ENCODE results near the gene HAVCR2. TPM values are rescaled to one million over a fixed set of nuclear protein-coding genes. Genes with fewer than 3 reads are reported as not detected.

Gene HAVCR2
- 1 to 10 TPM; 2.1 to 5.1 (median 5.1) TPM for total RNA-seq
- long read RNA-seq, donor 1, partial matches to known transcripts, result 0 of 4 reads
- long read RNA-seq, donor 1, other reads (novel, unspliced or antisense), result 0 of 4 reads
- long read RNA-seq, donor 2, partial matches to known transcripts, result 0 of 1 reads
- long read RNA-seq, donor 2, other reads (novel, unspliced or antisense), result 1 of 1 reads

DNA sequence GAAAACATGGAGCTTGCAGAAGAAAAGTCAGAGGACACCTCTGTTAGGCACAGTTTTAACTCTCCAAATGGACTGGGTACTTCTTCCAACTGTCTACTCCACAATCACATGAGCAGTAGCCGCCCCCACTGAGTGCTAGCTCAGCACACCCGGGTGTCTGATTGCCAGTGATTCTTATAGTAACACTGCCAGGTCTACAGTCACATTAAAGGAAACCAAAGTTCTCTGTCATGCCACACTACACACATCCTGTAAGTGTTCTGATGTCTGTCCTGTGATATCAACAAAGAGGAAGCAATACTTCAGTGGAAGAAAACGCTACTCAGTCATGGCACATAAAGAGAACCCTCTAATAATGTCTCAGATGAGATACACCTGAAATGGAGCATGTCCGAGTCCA, at the start of gene HAVCR2:
TSS of gene HAVCR2 (minus strand) at position 69 of the 400 bp plus-strand sequence. CDS start at position 8, 61 bp downstream.
- peak in 2 of 3 donors; percentile 51 to 56 for DNase-seq
- TF ChIP-seq CTCF (IDR thresholded peaks at IDR 0.05), result no peak
- intact Hi-C loops (cut with DNase I, micrococcal nuclease), result no loop called here
- no peak within 1 kb of the TSS for H3K4me3 ChIP-seq
- no peaks in the 10 kb centered on the region for H3K9me3 ChIP-seq
- peaks cover 3% of the 10 kb centered on the region for H3K4me1 ChIP-seq (ENCODE audit: low read depth)
- H3K36me3 ChIP-seq (ENCODE audit: low read depth), result no peaks in the 10 kb centered on the region
- peak; percentile 88 for ATAC-seq

GRCh38 chr5:157157293-157157891, 48.5 kb upstream of the HAVCR2 start:
- no peaks in the 10 kb centered on the region for H3K4me1 ChIP-seq (ENCODE audit: low read depth)
- DNase-seq, result no peak
- no peak for ATAC-seq
- no peaks in the 10 kb centered on the region for H3K9me3 ChIP-seq
- intact Hi-C loops (cut with DNase I, micrococcal nuclease), result no loop called here
- no peaks in the 10 kb centered on the region for H3K36me3 ChIP-seq (ENCODE audit: low read depth)
- TF ChIP-seq CTCF (IDR thresholded peaks at IDR 0.05), result no peak
- no peak overlapping the region for H3K4me3 ChIP-seq

GRCh38 chr5:157155297-157155696, 46.5 kb upstream of the HAVCR2 start:
- intact Hi-C loops (cut with DNase I, micrococcal nuclease), result no loop called here
- no peaks in the 10 kb centered on the region for H3K36me3 ChIP-seq (ENCODE audit: low read depth)
- H3K4me3 ChIP-seq, result no peak overlapping the region
- TF ChIP-seq CTCF (IDR thresholded peaks at IDR 0.05), result no peak
- H3K9me3 ChIP-seq, result no peaks in the 10 kb centered on the region
- ATAC-seq (no peak), DNase-seq (no peak)
- no peaks in the 10 kb centered on the region for H3K4me1 ChIP-seq (ENCODE audit: low read depth)

DNA sequence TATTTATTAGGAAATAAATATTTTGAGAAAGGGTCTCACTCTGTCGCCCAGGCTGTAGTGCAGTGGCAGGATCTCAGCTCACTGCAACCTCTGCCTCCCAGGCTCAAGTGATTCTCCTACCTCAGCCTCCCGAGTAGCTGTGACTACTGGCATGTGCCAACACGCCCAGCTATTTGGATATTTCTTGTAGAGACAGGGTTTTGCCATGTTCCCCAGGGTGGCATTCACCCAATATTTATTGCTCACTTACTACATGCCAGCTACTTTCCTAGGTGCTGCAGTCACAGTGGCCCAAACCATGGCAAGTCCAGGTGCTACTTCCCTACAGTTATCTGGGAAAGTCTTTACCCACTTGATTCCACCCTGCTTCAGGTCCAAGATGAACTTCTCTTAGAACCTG, 42.2 kb upstream of the HAVCR2 start:
- Histone ChIP-seq H3K4me3 (no peak overlapping the region), H3K9me3 (no peaks in the 10 kb centered on the region), H3K36me3 (ENCODE audit: low read depth) (no peaks in the 10 kb centered on the region), H3K4me1 (ENCODE audit: low read depth) (no peaks in the 10 kb centered on the region)
- intact Hi-C loops (cut with DNase I, micrococcal nuclease), result no loop called here
- TF ChIP-seq CTCF (IDR thresholded peaks at IDR 0.05), result no peak
- no peak for ATAC-seq
- DNase-seq, result no peak

- intact Hi-C loops (cut with DNase I, micrococcal nuclease), result loop anchor here in 1 of 2 donors (10.0 kb wide), 1 partner anchor 596 kb away; the partner anchor contains the start of gene LSM11
- no peaks in the 10 kb centered on the region for H3K4me1 ChIP-seq (ENCODE audit: low read depth)
- DNase-seq, result peak in 2 of 3 donors; percentile 36 to 93
- peak; percentile 73 for TF ChIP-seq CTCF (IDR thresholded peaks at IDR 0.05)
- no peaks in the 10 kb centered on the region for H3K9me3 ChIP-seq
- H3K36me3 ChIP-seq (ENCODE audit: low read depth), result no peaks in the 10 kb centered on the region
- peak; percentile 87 for ATAC-seq
- no peak overlapping the region for H3K4me3 ChIP-seq
Observed at GRCh38 chr5:157148734-157149615, 40.1 kb upstream of the HAVCR2 start.
